Measurements from ENCODE around the gene WBP1L. TPM values are rescaled to one million over a fixed set of nuclear protein-coding genes. Genes with fewer than 3 reads are reported as not detected.
"Not testable (repeated sequence)": the region's sequence is repeated elsewhere in the genome, so short reads cannot be mapped to it uniquely, and the experiment has no call there.

Gene WBP1L
- polyA plus RNA-seq, 3 donors: 45.7 to 48.9 (median 47.1) TPM

GRCh38 chr10:102718220-102718619 is 25.5 kb upstream of the WBP1L start:
- DNase-seq: peak; percentile 78

GRCh38 chr10:102720337-102720736 is 23.4 kb upstream of the WBP1L start:
- no peak for DNase-seq

GRCh38 chr10:102720775-102721301 is 22.9 kb upstream of the WBP1L start:
- no peak for DNase-seq

- DNase-seq: no peak
Observed at GRCh38 chr10:102721954-102722353, 21.8 kb upstream of the WBP1L start.

- no peak for DNase-seq
Observed at GRCh38 chr10:102723989-102724388, 19.8 kb upstream of the WBP1L start.

- no peak for DNase-seq
Observed at GRCh38 chr10:102726274-102726673, 17.5 kb upstream of the WBP1L start.

GRCh38 chr10:102727037-102727818 is 16.5 kb upstream of the WBP1L start:
- no peak for DNase-seq

GRCh38 chr10:102729029-102730026 is 14.4 kb upstream of the WBP1L start:
- DNase-seq: peak; percentile 71

GRCh38 chr10:102731222-102731800 is 12.4 kb upstream of the WBP1L start:
- DNase-seq: no peak

- DNase-seq: no peak
Observed at GRCh38 chr10:102732661-102733060, 11.1 kb upstream of the WBP1L start.

GRCh38 chr10:102735065-102735562 is 8.6 kb upstream of the WBP1L start:
- DNase-seq: no peak

GRCh38 chr10:102738692-102739121 is 5.0 kb upstream of the WBP1L start:
- no peak for DNase-seq

GRCh38 chr10:102740229-102740628 is 3.5 kb upstream of the WBP1L start:
- no peak for DNase-seq

GRCh38 chr10:102741726-102742237 is 2.0 kb upstream of the WBP1L start:
- DNase-seq: no peak

- DNase-seq: not testable (repeated sequence)
Observed at GRCh38 chr10:102742313-102742712, 1.4 kb upstream of the WBP1L start.

GRCh38 chr10:102743078-102743587 is 615 bp upstream of the WBP1L start:
- no peak for DNase-seq

GRCh38 chr10:102744374-102745051 is 765 bp downstream of the WBP1L start:
- DNase-seq: no peak

GRCh38 chr10:102745157-102745556 is 1.4 kb downstream of the WBP1L start:
- DNase-seq: no peak

- DNase-seq: no peak
Observed at GRCh38 chr10:102752266-102752930, 8.7 kb downstream of the WBP1L start.

Measured in renal pelvis (tissue), 4 donors.